ENCODE data around the gene TOR1AIP2. TPM values are rescaled to one million over a fixed set of nuclear protein-coding genes. Genes with fewer than 3 reads are reported as not detected.

Gene TOR1AIP2
- total RNA-seq, 4 donors from 2014 or later = 70.1 to 115 (median 86.9) TPM

DNA sequence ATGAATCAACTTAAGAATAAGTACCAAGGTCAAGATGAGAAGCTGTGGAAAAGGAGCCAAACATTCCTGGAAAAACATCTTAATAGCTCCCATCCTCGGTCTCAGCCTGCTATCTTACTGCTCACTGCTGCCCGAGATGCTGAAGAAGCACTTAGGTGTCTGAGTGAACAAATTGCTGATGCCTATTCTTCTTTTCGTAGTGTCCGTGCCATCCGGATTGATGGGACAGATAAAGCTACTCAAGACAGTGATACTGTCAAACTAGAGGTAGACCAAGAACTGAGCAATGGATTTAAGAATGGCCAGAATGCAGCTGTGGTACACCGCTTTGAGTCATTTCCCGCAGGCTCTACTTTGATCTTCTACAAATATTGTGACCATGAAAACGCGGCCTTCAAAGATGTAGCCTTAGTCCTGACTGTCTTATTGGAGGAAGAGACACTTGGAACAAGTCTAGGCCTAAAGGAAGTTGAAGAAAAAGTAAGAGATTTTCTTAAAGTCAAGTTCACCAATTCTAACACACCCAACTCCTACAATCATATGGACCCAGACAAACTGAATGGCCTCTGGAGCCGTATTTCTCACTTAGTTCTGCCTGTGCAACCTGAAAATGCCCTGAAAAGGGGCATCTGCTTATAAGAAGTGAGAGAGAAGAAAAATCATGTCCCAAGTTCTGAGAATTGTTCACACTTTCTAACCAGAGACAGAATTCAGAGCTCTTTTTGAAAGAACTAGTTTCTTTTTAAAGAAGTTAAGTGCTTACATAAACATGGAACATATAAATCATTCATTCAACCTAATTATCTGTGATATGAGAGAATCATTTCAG lies 40.2 kb upstream of the TOR1AIP2 start:
- Histone ChIP-seq H3K27me3 (no peaks in the 10 kb centered on the region), H3K4me1 (peaks cover 0 to 4% of the 10 kb centered on the region in 2 donors), H3K9me3 (no peaks in the 10 kb centered on the region), H3K36me3 (peaks cover 32 to 53% of the 10 kb centered on the region in 2 donors), H3K27ac (no peak overlapping the region), H3K4me3 (replicated peaks in 1 of 3) (no peak overlapping the region)
- no peak for DNase-seq
- intact Hi-C loops (cut with DNase I) = no loop called here
- TF ChIP-seq, protein P1, sequence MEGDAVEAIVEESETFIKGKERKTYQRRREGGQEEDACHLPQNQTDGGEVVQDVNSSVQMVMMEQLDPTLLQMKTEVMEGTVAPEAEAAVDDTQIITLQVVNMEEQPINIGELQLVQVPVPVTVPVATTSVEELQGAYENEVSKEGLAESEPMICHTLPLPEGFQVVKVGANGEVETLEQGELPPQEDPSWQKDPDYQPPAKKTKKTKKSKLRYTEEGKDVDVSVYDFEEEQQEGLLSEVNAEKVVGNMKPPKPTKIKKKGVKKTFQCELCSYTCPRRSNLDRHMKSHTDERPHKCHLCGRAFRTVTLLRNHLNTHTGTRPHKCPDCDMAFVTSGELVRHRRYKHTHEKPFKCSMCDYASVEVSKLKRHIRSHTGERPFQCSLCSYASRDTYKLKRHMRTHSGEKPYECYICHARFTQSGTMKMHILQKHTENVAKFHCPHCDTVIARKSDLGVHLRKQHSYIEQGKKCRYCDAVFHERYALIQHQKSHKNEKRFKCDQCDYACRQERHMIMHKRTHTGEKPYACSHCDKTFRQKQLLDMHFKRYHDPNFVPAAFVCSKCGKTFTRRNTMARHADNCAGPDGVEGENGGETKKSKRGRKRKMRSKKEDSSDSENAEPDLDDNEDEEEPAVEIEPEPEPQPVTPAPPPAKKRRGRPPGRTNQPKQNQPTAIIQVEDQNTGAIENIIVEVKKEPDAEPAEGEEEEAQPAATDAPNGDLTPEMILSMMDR (IDR thresholded peaks at IDR 0.05) = no peak
- TF ChIP-seq POLR2A (IDR thresholded peaks at IDR 0.05) = no peak
- WGBS, 2 donors = 85% methylated on average over 10 of the region's 10 CpGs

DNA sequence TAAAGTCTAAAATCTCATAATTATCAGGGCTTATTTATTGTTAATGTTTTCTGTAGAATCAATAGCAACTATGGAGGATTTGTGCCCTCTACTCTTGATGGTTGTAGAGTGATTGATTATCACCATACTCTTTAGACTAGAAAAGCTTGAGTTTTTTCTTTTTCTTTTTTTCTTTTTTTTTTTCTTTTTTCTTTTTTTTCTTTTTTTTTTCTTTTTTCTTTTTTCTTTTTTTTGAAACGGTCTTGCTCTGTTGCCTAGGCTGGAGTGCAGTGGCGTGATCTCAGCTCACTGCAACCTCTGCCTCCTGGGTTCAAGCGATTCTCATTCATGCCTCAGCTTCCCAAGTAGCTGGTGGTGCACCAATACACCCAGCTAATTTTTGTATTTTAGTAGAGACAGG lies 34.2 kb upstream of the TOR1AIP2 start:
- 95 to 96% methylated on average over 3 of the region's 3 CpGs for WGBS, 2 donors
- no peaks in the 10 kb centered on the region for H3K9me3 ChIP-seq
- H3K4me3 ChIP-seq (replicated peaks in 1 of 3) = no peak overlapping the region
- no peak for DNase-seq
- no peak for TF ChIP-seq POLR2A (IDR thresholded peaks at IDR 0.05)
- TF ChIP-seq, protein P1 (IDR thresholded peaks at IDR 0.05) = no peak
- intact Hi-C loops (cut with DNase I) = no loop called here
- H3K36me3 ChIP-seq = peaks cover 35 to 57% of the 10 kb centered on the region in 2 donors
- H3K4me1 ChIP-seq = no peaks in the 10 kb centered on the region
- H3K27me3 ChIP-seq = no peaks in the 10 kb centered on the region
- no peak overlapping the region for H3K27ac ChIP-seq

DNA sequence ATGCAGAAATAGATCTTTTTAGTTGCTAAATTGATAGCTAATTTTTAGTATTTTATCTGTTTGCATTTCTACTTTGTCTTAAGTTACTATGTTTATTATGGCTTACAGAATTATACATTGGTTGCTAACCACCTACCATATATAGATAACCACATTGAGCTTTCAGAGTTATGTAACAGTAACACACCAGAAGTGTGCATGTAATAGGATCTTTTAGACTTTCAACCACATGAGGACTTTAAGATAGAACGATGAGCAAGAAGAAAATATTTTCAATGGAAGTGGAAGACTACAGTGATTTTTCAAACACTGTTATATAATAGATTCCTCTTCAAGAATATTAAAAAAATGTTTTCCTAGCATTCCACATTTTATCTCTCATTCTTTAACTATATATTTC lies 33.3 kb upstream of the TOR1AIP2 start:
- Histone ChIP-seq H3K4me1 (no peaks in the 10 kb centered on the region), H3K36me3 (peaks cover 32 to 52% of the 10 kb centered on the region in 2 donors), H3K9me3 (no peaks in the 10 kb centered on the region), H3K27me3 (no peaks in the 10 kb centered on the region), H3K4me3 (replicated peaks in 1 of 3) (no peak overlapping the region), H3K27ac (no peak overlapping the region)
- WGBS, 2 donors = 86 to 87% methylated on average over 1 of the region's 1 CpG
- intact Hi-C loops (cut with DNase I) = no loop called here
- DNase-seq = no peak
- TF ChIP-seq POLR2A (IDR thresholded peaks at IDR 0.05) = no peak

DNA sequence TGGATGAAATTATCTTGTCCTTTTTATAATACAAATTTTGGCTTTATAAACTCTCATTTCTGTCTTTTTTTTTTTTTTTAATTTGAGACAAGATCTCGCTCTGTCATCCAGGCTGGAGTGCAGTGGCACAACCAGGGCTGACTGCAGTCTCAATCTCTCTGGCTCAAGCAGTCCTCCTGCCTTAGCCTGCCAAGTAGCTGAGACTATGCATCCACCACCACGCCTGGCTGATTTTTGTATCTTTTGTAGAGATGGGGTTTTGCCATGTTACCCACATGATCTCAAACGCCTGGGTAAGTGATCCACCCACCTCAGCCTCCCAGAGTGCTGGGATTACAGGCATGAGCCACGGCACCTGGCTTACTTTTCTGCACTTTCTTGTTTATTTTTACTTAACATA lies 12.0 kb upstream of the TOR1AIP2 start:
- no peak overlapping the region for H3K4me3 ChIP-seq (replicated peaks in 1 of 3)
- H3K36me3 ChIP-seq = peaks cover 17 to 31% of the 10 kb centered on the region in 2 donors
- H3K27me3 ChIP-seq = no peaks in the 10 kb centered on the region
- 30 to 37% methylated on average over 4 of the region's 4 CpGs for WGBS, 2 donors
- peak; percentile 84 to 87 for DNase-seq
- H3K27ac ChIP-seq = peak overlapping the region; percentile 5 to 76 (median 31)
- H3K4me1 ChIP-seq = peaks cover 5 to 7% of the 10 kb centered on the region in 2 donors
- no peaks in the 10 kb centered on the region for H3K9me3 ChIP-seq
- TF ChIP-seq POLR2A (IDR thresholded peaks at IDR 0.05) = peak in 1 of 2 donors; percentile 32
- TF ChIP-seq, protein P1 (IDR thresholded peaks at IDR 0.05) = no peak
- intact Hi-C loops (cut with DNase I) = no loop called here

DNA sequence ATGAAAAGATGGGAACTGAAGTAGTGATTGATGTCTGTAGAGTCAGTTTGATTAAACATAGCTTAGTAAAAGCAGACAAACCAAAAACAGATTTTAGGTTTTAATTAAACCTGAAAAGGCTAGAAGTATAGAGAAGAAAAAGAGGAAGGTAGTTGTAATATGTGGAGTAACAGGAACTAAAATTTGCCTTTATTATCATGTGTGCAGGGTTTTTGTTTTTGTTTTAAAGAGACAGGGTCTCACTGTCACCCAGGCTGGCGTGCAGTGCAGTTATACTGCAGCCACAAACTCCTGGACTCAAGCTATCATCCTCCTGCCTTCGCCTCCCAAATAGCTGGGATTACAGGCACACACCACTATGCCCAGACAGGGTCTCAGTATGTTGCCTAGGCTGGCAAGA lies 10.5 kb upstream of the TOR1AIP2 start:
- 85 to 90% methylated on average over 2 of the region's 2 CpGs for WGBS, 2 donors
- Histone ChIP-seq H3K27me3 (no peaks in the 10 kb centered on the region), H3K27ac (no peak overlapping the region), H3K9me3 (no peaks in the 10 kb centered on the region), H3K4me1 (peaks cover 7 to 18% of the 10 kb centered on the region in 2 donors), H3K4me3 (replicated peaks in 1 of 3) (no peak overlapping the region), H3K36me3 (peaks cover 17 to 31% of the 10 kb centered on the region in 2 donors)
- intact Hi-C loops (cut with DNase I) = no loop called here
- TF ChIP-seq, protein P1 (IDR thresholded peaks at IDR 0.05) = no peak
- TF ChIP-seq POLR2A (IDR thresholded peaks at IDR 0.05) = no peak
- no peak for DNase-seq

Measured in thyroid gland (tissue), 4 donors.